Dedifferentiated amniotic fluid mesenchymal stem cell (primary cell): ENCODE results near the gene NTMT1.
"Not testable (repeated sequence)": the region's sequence is repeated elsewhere in the genome, so short reads cannot be mapped to it uniquely, and the experiment has no call there.

Source experiments
- DNase-seq: peaks from one replicate; pipeline ENCODE4 v3.0.0-alpha.2; 2016; ENCODE audit errors: extremely low spot score

Gene NTMT1

GRCh38 chr9:129654554-129655040 lies 28.6 kb downstream of the NTMT1 start:
- DNase-seq, result no peak

- no peak for DNase-seq
These were observed 29.2 kb downstream of the NTMT1 start for GRCh38 chr9:129655154-129655553.

- no peak for DNase-seq
These were observed 29.7 kb downstream of the NTMT1 start for GRCh38 chr9:129655696-129656095.

DNA sequence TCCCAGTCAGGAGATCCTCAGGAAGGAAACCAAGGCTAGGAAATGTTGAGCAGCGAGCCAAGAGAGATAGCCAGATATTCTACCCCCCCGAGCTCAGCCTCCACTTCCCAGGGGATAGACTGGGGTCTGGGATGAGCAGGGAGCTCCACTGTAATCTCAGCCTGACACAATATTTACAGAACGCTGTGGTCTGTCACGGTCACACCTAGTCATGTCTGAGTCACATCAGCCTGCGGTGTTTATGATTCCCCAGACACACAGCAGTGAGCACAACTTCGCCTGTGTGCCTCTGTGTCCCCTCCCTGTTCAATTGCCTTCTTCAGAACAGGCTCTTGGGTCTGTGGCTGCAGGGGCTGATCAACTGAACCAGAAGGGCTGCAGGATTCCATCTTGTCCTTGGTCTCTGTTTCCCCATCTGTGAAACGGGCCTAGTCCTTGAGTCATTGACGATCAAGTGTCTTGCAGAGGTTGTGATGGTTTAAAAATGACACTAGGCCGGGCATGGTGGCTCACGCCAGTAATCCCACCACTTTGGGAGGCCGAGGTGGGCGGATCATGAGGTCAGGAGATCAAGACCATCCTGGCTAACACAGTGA lies 30.9 kb downstream of the NTMT1 start:
- peak; percentile 51 for DNase-seq

DNA sequence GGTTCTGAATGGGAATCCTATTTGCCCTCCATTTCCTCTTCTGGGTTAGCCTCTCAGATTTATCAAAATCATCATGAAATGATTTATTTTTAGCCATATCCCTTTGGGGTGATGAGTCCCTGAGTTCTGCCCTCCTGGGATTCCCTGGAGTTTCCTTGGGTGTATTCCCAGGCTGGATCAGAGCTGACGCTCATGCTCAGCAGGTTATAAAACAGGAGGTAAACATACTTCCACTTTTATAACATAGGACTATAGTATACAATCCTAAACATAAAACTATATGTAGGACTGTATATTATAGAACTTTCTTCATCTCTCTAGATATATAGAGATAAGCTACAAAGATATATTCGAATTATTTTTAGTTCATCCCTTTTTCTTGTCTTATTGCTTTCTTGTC lies 35.1 kb downstream of the NTMT1 start:
- no peak for DNase-seq

GRCh38 chr9:129662239-129662638 lies 36.3 kb downstream of the NTMT1 start:
- not testable (repeated sequence) for DNase-seq

DNA sequence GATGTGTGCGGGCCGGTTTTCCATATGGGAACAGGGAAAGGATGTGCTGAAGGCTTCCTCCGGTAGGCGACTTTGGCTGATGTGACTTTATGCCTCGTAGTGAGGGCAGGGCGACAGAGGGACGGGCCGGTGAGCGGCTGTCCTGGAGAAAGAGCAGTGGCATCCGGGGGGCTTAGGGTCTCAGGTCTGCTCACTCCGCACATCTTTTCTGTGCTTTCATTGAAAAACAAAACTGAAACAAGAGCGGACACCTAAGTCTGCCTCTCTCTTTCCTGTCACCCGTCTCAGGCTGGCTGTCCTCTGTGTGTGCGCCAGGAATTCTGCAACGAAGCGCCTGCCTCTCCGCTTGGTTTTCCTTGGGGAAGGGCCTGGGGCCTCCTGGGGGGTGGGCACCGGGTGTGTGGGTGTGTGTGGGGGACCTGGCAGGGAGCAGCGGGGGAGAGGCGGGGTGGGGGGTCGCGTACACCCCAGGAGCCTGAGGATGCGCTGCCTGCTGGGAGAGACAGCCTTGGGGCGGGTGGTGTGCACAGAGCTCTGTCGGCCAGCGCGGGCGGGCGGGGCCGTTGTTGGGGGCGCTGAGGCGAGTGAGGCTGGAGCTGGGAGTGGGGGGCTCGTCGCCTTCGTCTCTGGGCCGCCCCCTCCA lies 38.9 kb downstream of the NTMT1 start:
- no peak for DNase-seq

DNA sequence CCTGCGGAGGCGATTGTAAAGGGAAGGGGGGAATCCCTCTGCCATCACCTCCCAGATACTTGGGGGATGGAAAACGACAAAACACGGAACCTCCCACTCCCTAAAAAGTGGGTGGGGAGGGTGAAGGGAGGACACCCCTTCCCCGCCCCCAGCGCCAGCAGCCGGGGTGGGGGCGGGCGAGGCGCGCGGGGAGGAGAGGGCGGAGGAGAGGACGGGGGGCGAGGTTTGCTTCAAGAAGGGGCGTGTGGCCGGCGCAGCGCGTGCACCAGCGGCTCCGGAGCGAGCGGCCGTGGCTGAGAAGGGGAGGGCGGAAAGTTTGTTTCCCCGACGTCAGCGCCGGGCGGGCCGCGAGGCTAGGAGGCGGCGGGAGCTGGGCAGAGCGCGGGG lies 39.4 kb downstream of the NTMT1 start, which contains the start of gene PRRX2:
PRRX2 (plus strand) TSS at position 259 of the 387 bp plus-strand sequence. CDS start 221 bp downstream, outside the sequence.
- peak; percentile 50 for DNase-seq

GRCh38 chr9:129665814-129666520 lies 40.0 kb downstream of the NTMT1 start:
- DNase-seq, result no peak

- DNase-seq, result no peak
These were observed 40.6 kb downstream of the NTMT1 start for GRCh38 chr9:129666575-129666974.

- no peak for DNase-seq
These were observed 41.4 kb downstream of the NTMT1 start for GRCh38 chr9:129667378-129667777.

GRCh38 chr9:129667850-129668249 lies 41.9 kb downstream of the NTMT1 start:
- DNase-seq, result no peak

- DNase-seq, result peak; percentile 77
These were observed 43.3 kb downstream of the NTMT1 start for GRCh38 chr9:129669141-129669718.

- DNase-seq, result peak; percentile 74
These were observed 44.0 kb downstream of the NTMT1 start for GRCh38 chr9:129669946-129670345.

- DNase-seq, result no peak
These were observed 45.1 kb downstream of the NTMT1 start for GRCh38 chr9:129671065-129671464.

- DNase-seq, result no peak
These were observed 45.6 kb downstream of the NTMT1 start for GRCh38 chr9:129671519-129671918.

GRCh38 chr9:129672702-129673101 lies 46.7 kb downstream of the NTMT1 start:
- DNase-seq, result no peak

DNA sequence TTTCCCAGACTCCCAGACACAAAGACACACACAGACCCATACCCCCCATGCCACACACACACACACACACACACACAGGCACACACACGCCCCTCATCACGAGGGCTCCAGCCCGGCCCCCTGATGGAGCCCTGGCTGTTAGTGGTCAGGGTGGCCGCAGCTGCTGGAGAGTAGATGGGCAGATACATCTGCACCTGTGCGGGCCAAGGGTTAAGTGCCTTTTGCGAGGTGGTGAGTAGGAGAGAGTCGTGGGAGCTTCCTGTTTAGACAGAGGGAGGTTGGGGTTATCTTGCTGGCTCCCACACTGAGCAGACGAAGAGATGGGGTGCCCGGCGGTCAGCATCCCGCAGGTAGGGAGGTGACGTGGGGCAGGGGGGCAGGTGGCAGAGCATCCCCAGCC lies 47.6 kb downstream of the NTMT1 start:
- no peak for DNase-seq

DNA sequence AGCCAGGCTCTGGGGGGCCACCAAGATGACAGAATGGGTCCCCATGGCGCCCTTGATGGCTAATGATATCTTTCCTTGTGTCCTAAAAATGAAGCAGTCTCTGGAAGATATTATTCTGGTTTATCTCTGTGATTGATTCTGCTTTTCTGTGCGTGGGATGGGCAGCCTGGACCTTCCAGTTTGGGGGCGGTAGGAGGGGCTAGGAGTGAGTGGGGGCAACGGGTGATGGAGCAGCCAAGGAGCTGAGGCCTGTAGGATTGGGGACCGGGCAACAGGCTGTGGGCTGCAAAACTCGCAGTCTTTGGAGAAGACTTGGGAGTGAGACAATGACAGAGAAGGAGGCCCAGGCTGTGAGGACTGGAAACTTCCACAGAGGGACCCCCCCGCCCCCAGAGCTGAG lies 48.3 kb downstream of the NTMT1 start:
- no peak for DNase-seq

- DNase-seq, result no peak
These were observed 49.7 kb downstream of the NTMT1 start for GRCh38 chr9:129675620-129676019.

- no peak for DNase-seq
These were observed 50.3 kb downstream of the NTMT1 start for GRCh38 chr9:129676287-129676686.

- peak; percentile 85 for DNase-seq
These were observed 51.0 kb downstream of the NTMT1 start for GRCh38 chr9:129676975-129677374.

GRCh38 chr9:129677456-129677855 lies 51.5 kb downstream of the NTMT1 start:
- peak; percentile 84 for DNase-seq
